CD4-positive, alpha-beta T cell treated with Interleukin-1 beta for 1 hour (primary cell): ENCODE data around the gene HACL1.
"Not testable (repeated sequence)": the region's sequence is repeated elsewhere in the genome, so short reads cannot be mapped to it uniquely, and the experiment has no call there.

ENCODE experiments used
- DNase-seq, 2 donors: peaks; one replicate each; pipeline ENCODE4 v3.0.0-alpha.2; 2020 to 2022

HACL1 gene

DNA sequence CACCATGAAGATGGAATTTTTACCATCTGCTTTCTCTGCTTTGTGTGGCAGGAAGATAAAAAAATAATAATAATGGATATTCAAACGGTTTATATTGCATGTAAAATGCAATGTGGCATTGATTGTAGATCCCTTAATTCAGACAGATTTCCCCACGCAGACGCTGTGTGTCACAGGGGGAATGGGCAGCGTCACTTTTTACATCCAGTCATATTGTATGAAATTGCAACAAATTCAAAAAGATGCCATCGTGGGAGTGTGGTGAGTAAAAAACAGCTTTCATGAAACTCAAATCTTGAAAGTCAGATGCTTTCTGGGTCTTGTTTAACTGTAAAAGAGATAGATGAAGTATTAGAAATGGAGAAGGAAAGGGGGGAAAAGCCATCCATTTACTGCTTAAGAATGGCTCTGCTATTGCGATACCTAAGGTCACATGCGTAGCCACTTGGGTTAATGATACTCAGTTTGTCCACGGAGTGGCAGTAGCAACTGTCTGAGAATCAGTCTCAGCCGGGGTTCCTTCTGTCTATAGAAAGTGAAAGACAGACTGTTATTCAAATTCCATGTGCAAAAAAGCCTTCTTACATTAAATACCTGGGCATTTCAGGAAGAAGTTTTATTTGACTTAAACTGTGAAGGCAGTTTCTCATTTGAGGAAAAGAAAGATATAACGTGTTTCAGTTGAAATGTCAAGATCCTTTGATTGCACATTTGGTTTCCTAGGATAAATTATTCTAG lies 28.7 kb upstream of the HACL1 start:
- peak; percentile 73 to 80 for DNase-seq

DNA sequence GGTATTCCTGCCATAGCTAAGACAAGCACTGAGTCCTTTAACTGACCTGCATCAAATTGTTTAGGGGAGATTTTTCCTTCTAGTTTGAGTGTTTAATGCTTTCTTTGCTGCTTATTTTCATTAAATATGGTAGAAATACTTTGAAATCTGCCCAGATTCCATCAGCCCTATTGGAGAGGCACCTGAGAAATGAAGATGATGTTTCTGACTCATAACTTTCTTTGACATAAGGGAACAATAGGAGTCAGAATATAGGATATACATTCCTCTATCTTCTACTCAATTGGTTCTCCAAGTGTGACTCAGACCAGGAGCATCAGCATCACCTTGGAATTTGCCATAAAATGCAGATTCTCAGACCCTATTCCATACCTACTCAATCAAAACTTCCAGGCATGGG lies 27.6 kb upstream of the HACL1 start:
- DNase-seq, result no peak

DNA sequence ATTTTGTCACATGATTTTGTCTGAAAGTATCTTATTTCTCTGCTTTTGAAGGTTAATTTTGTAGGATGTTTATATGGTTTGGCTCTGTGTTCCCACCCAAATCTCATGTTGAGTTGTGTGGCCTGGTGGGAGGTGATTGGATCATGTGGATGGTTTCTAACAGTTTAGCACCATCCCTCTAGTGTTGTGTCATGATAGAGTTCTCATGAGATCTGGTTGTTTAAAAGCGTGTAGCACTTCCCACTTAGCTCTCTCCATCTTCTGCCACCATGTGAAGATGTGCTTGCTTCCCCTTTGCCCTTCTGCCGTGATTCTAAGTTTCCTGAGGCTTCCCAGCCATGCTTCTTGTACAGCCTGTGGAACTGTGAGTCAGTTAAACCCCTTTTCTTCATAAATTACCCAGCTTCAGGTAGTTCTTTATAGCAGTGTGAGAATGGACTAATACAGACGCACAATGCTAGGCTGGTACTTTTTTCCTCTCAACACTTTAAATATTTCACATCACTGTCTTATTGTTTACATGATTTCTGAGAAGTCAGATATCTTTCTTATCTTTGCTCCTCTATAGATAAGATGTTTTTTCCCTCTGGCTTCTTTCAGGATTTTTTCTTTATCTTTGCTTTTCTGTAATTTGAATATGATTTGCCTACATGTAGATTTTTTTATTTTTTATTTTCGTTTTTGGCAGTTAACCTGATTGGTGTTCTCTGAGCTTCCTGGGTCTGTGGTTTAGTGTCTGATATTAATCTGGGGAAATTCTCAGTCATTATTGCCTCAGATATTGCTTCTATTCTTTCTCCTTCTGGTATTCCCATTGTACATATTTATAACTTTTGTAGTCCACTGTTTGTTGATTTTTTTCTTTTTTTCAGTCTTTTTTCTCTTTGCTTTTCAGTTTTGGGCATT lies 22.4 kb upstream of the HACL1 start:
- peak in 1 of 2 donors; percentile 45 for DNase-seq

- DNase-seq, result not testable (repeated sequence)
Measured at GRCh38 chr3:15619659-15620464, 18.5 kb upstream of the HACL1 start.

DNA sequence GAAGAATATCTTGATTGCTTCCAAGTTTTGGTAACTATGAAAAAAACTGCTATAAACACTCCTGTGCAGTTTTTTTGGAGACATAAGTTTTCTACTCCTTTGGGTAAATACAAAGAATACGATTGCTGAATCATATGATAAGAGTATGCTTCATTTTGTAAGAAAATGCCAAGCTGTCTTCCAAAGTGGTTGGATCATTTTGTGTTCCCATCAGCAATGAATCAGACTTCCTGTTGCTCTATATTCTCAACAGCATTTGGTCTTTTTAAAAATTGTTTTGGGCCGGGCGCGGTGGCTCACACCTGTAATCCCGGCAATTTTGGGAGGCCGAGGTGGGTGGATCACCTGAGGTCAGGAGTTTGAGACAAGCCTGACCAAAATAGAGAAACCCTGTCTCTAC lies 14.7 kb upstream of the HACL1 start:
- DNase-seq, result no peak

DNA sequence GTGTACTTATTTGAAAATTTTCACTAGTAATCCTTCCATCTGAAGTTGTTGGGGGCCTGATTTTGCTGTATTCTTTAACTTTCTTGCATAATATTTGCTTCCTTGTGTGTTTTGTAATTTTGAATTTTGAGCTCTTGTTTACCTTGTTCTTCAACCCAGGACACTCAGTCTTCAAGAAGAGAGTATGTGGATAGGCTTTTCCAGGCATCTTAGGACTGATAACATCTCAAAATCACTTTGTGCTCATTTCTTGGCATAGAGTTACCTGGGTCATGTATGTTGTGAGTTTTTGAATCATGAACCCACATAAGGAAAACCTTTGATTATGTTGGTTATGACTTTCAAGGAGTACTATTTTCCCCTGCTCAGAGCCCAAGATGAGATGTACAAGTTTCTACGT lies 13.6 kb upstream of the HACL1 start:
- no peak for DNase-seq

DNA sequence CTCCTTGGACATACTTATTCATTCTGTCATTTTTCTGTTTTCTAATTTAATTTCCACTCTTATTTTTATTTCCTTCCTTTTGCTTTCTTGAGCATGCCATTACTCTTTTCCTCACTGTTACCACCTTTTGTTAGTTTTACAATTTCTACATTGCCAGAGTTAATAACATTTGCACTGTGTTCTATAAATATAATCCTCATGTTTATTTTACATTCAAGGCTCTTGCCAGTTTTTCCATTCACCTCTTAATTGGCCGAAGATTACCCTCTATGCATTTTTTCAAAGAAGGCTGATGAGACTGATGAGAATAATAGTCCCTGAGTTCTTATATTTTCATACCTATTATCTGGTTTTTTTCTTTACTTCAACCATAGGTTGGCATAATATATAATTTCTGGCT lies 10.6 kb upstream of the HACL1 start:
- no peak for DNase-seq

DNA sequence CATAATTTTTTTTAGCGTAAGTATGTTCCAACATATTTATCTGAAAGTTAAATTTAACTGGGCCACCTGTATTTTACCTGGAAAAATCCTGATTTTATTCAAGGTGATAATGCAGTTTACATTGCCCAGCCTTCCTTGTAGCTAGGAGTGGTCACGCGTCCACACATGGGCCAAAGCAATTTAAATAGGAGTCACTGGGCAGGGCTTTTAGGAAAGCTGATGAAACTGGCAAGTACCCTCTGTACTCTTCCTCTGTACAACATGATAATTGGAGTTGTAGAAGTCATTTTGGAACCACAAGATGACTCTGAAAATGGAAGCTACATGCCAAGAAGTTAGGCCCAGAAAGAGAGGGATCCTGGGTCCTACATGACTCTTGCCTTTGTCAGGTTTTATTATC lies 9.6 kb upstream of the HACL1 start:
- DNase-seq, result no peak

DNA sequence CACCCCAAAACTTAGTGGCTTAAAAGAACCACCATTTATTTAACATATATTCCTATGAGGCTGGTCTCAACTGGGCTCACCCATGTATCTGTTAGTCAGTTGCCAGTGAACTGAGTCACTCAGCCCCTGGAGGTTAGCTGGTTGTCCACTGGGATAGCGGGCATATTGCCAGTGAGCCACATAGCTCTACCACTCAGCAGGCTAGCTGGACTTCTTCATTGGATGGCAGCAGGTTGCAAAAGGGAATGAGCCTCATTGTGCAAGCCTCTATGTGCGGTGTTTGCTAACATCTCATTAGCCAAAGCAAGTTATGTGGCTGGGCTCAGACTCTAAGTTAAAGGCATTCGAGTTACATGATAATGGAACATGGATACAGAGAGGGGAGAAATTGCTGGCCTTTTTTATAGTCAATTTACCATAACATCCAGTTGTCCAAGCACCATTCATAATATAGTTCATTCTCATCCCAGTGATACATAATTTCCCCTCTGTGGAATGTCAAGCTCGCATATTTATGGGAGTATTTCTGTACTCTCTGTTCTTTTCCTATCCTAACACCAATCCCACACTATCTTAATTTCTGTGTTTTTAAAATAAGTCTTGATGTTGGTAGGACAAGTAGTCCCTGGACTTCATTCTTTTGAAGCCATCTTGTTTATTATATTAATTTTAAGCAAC lies 8.9 kb upstream of the HACL1 start:
- no peak for DNase-seq

GRCh38 chr3:15606434-15606891 lies 5.1 kb upstream of the HACL1 start:
- DNase-seq, result no peak

GRCh38 chr3:15604584-15604983 lies 3.2 kb upstream of the HACL1 start:
- DNase-seq, result not testable (repeated sequence)

DNA sequence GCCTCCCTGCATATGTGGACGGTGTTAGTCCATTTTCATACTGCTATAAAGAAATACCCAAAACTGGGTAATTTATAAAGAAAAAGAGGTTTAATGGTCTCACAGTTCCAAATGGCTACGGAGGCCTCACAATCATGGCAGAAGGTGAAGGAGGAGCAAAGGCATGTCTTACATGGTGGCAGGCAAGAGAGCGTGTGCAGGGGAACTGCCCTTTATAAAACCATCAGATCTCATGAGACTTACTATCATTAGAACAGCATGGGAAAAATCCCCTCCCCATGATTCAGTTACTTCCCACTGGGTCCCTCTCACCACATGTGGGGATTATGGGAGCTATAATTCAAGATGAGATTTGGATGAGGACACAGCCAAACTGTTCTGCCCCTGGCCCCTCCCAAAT lies 1.4 kb upstream of the HACL1 start:
- not testable (repeated sequence) for DNase-seq

- no peak for DNase-seq
Measured at GRCh38 chr3:15602146-15602536, 772 bp upstream of the HACL1 start.

GRCh38 chr3:15601046-15601398 lies 347 bp downstream of the HACL1 start:
- no peak for DNase-seq

GRCh38 chr3:15595955-15596354 lies 5.4 kb downstream of the HACL1 start:
- DNase-seq, result no peak

- no peak for DNase-seq
Measured at GRCh38 chr3:15592968-15593367, 8.4 kb downstream of the HACL1 start.

- DNase-seq, result no peak
Measured at GRCh38 chr3:15591928-15592327, 9.4 kb downstream of the HACL1 start.

DNA sequence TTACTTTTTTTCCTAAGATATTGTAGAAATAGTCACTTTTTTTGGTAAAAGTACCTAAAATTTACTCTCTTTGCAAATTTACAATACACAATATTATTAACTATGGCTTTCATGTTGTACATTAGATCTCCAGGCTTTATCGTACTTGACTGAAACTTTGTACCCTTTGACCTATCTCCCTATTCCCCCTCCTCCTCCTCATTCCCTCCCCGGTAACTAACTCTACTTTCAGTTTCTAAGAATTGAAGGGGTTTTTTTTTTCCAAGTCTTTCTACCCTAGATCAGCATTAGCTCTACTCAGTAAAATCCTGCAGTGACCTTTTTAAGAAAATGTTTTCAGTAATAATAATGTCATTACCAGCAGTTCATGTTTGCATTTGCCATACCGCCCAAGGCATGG lies 10.1 kb downstream of the HACL1 start:
- DNase-seq, result no peak

- no peak for DNase-seq
Measured at GRCh38 chr3:15585111-15585845, 16.1 kb downstream of the HACL1 start.

DNA sequence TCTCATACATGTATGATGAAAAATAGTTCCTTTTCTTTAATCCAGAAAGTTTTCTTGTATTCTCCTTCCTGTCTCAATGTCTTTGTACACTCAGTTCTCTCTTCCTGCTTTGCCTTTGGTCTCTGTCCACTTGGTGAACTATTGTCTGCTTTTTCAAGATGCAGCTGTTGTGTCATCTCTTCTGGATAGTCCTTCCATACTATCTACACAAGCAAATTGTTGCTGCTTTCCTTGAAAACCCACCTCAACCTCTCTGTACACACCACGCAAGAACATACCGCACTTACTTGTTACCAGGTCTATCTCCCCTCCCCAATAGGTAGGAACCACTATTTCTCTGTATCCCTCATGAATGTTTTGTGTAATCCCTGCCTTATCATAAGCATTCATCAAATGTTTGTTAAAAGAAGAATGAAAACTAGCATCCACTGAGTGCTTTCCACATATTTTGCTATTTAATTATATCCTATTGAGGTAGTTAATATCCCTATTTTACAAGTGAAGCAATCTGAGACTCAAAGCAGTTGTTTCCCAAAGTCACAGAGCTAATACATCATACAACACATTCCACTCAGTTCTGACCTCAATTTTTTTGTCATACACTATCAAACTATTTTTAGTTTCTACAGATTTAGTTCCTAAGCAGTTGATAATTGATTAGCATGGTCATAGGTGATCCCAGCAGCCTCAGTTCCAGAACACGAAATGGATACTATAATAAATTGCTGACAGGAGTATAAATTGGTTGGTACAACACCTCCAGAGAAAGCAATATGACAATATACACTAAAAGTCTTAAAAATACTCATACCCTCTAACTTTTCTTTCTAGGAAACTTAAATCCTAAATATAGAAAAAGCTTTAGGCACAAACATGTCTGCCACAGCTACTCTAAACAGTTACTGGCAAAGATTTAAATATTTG lies 19.6 kb downstream of the HACL1 start:
- no peak for DNase-seq

- DNase-seq, result no peak
Measured at GRCh38 chr3:15579051-15579450, 22.3 kb downstream of the HACL1 start.
